MCF 10A (cell line): Measurements from ENCODE around the gene PTMS. TPM values are rescaled to one million over a fixed set of nuclear protein-coding genes. Genes with fewer than 3 reads are reported as not detected.

Source experiments
- BruUV-seq: library from RNA; stranded (reverse); fragments of 400-500 nt; replicated peaks from 2 replicates; lab custom pipeline; 2021; lab: Mats Ljungman, UMichigan
- CTCF ChIA-PET: fragments of 300-600 bp; sonication (Branson Sonifier 250); formaldehyde crosslinking; extraction: SDS; loops from one replicate; lab custom pipeline; 2021; ENCODE audit warnings: antibody characterized with exemption, inconsistent platforms; lab: Yijun Ruan, JAX
- POLR2A ChIA-PET: fragments of 300-600, 350-650 bp; sonication (Branson Sonifier 250); formaldehyde crosslinking; extraction: SDS; loops from one replicate; lab custom pipeline; 2020; ENCODE audit warnings: antibody characterized with exemption, inconsistent platforms; lab: Yijun Ruan, JAX
- DNase-seq: peaks from one replicate; pipeline ENCODE4 v3.0.0-alpha.2; 2018; ENCODE audit not compliant: unreplicated experiment
- H3K27ac Mint-ChIP-seq: one replicate; pipeline ENCODE4 v1.8.0; 2022; ENCODE audit warnings: mild to moderate bottlenecking, low read depth, mixed read lengths; ENCODE audit not compliant: unreplicated experiment
- H3K27me3 Mint-ChIP-seq: one replicate; pipeline ENCODE4 v1.8.0; 2022; ENCODE audit warnings: mixed read lengths; ENCODE audit not compliant: insufficient read depth, unreplicated experiment
- H3K36me3 Mint-ChIP-seq: one replicate; pipeline ENCODE4 v1.8.0; 2022; ENCODE audit warnings: mild to moderate bottlenecking, moderate library complexity, mixed read lengths; ENCODE audit not compliant: insufficient read depth, unreplicated experiment
- H3K4me1 Mint-ChIP-seq: one replicate; pipeline ENCODE4 v1.8.0; 2022; ENCODE audit warnings: mixed read lengths; ENCODE audit not compliant: insufficient read depth, unreplicated experiment
- H3K4me3 Mint-ChIP-seq: one replicate; pipeline ENCODE4 v1.8.0; 2022; ENCODE audit warnings: mild to moderate bottlenecking, moderate library complexity, mixed read lengths; ENCODE audit not compliant: unreplicated experiment
- H3K9me3 Mint-ChIP-seq: one replicate; pipeline ENCODE4 v1.8.0; 2022; ENCODE audit warnings: mixed read lengths; ENCODE audit not compliant: unreplicated experiment
- CTCF ChIP-seq: fragments of 200-600 bp; IDR thresholded peaks from one replicate; pipeline ENCODE4 v1.8.0; 2022; ENCODE audit warnings: antibody characterized with exemption, mild to moderate bottlenecking; ENCODE audit not compliant: unreplicated experiment
- intact Hi-C: fragments of 100-400 bp; cut with micrococcal nuclease; formaldehyde crosslinking; loops from 2 replicates; pipeline ENCODE4 v1.14.1; 2022
- total RNA-seq: library from RNA; stranded (reverse); gene quantifications from 2 replicates; pipeline ENCODE4 v1.2.3, GENCODE V29; 2022

The PTMS gene
- total RNA-seq, 1 experiment from 2014 or later: 284 TPM

- H3K27me3 Mint-ChIP-seq: no peaks in the 10 kb centered on the region
- H3K36me3 Mint-ChIP-seq: peaks cover 15% of the 10 kb centered on the region
- ChIA-PET CTCF (interaction anchor here (0.9 to 7.8 kb wide), 3 partner anchors 8 to 17 kb away, joined by 3 to 174 read pairs (median 9); partner anchors contain the start of gene MLF2), POLR2A (interaction anchor here (0.5 to 1.7 kb wide), 3 partner anchors 17 to 81 kb away, joined by 4 to 13 read pairs (median 5); partner anchors contain the start of genes CDCA3 and MLF2)
- no TSS peak for BruUV-seq
- intact Hi-C loops: no loop called here
- DNase-seq: no peak
- no peak overlapping the region for H3K4me3 Mint-ChIP-seq
- H3K27ac Mint-ChIP-seq: peak overlapping the region; percentile 88
- H3K4me1 Mint-ChIP-seq: peaks cover 44% of the 10 kb centered on the region
- TF ChIP-seq CTCF: no peak
- no peaks in the 10 kb centered on the region for H3K9me3 Mint-ChIP-seq
Measured at GRCh38 chr12:6770600-6770999, 4.4 kb downstream of the PTMS start.

- H3K27me3 Mint-ChIP-seq: no peaks in the 10 kb centered on the region
- BruUV-seq: no TSS peak
Measured at GRCh38 chr12:6771091-6771495, 4.9 kb downstream of the PTMS start.

DNA sequence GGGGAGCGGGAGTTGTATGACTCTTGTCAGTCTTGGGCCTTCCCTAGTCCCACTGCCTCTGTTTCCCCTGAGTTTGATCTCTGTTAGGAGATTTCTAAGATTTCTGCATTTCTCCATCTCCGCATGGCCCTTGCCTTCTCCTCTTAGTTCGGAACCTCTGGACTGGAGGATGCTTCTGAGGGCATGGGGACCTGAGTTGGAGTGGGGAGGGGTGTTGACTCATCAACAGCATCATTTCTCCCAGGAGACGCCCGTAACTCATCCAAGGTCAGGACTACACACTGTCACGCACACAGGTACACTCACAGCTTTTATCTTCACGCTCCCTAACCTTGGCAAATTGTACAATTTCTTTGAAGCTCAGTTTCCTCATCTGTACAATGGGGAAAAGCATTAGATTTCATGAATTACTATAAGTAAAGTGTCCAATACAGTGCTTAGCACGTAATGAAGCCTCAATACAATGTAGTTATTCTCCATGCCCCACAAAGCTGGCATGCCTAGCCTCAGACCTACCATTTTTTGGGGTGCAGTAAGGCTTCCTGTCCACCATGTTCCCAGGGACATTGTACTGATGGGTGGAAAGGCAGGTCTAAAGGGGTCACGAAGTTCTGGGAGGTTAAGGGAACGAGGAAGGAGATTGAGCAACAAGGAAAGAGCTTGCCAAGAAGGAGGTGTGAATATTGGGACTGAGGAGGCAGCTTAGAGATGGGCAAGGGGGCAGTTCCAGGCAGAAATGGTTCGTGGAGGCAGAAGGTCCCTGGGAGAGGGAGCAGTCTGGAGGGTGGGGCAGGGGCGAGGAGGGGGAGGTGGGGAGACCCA, 5.6 kb downstream of the PTMS start:
- no TSS peak for BruUV-seq
- H3K4me1 Mint-ChIP-seq: peaks cover 43% of the 10 kb centered on the region
- TF ChIP-seq CTCF: no peak
- ChIA-PET POLR2A (interaction anchor here (1.0 to 1.7 kb wide), 2 partner anchors 18 to 79 kb away, joined by 5 to 13 read pairs; partner anchors contain the start of genes CDCA3 and MLF2), CTCF (interaction anchor here (0.6 to 7.8 kb wide), 5 partner anchors 9 to 53 kb away, joined by 3 to 174 read pairs (median 4); partner anchors contain the start of gene MLF2)
- no peak overlapping the region for H3K4me3 Mint-ChIP-seq
- H3K9me3 Mint-ChIP-seq: no peaks in the 10 kb centered on the region
- no peaks in the 10 kb centered on the region for H3K27me3 Mint-ChIP-seq
- intact Hi-C loops: no loop called here
- H3K27ac Mint-ChIP-seq: no peak overlapping the region
- H3K36me3 Mint-ChIP-seq: peaks cover 15% of the 10 kb centered on the region
- DNase-seq: peak; percentile 53

More at GRCh38 chr12:6771091-6771495, 4.9 kb downstream of the PTMS start:
- peak overlapping the region; percentile 88 for H3K27ac Mint-ChIP-seq
- intact Hi-C loops: no loop called here
- peak; percentile 11 for DNase-seq
- ChIA-PET CTCF (interaction anchor here (0.9 to 7.8 kb wide), 3 partner anchors 9 to 17 kb away, joined by 3 to 174 read pairs (median 9); partner anchors contain the start of gene MLF2), POLR2A (interaction anchor here (0.5 to 1.7 kb wide), 3 partner anchors 17 to 80 kb away, joined by 4 to 13 read pairs (median 5); partner anchors contain the start of genes CDCA3 and MLF2)
- no peaks in the 10 kb centered on the region for H3K9me3 Mint-ChIP-seq
- peaks cover 43% of the 10 kb centered on the region for H3K4me1 Mint-ChIP-seq
- H3K36me3 Mint-ChIP-seq: peaks cover 15% of the 10 kb centered on the region
- H3K4me3 Mint-ChIP-seq: no peak overlapping the region
- no peak for TF ChIP-seq CTCF

DNA sequence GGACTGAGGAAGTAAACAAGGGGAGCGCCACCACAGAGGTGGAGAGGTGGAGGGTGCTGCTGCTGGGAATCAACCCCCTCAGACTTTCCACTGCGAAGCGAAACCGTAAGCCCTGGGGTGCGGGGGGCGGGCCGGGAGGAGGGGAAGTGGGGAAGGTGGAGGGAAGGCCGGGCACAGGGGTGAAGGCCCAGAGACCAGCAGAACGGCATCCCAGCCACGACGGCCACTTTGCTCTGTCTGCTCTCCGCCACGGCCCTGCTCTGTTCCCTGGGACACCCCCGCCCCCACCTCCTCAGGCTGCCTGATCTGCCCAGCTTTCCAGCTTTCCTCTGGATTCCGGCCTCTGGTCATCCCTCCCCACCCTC, 6.2 kb downstream of the PTMS start, which contains the start of gene LAG3:
TSS of gene LAG3 (plus strand) at position 190 of the 365 bp plus-strand sequence. CDS start 333 bp downstream, outside the sequence.
- ChIA-PET CTCF (interaction anchor here (0.6 to 7.8 kb wide), 3 partner anchors 12 to 53 kb away, joined by 3 to 174 read pairs (median 4); partner anchors contain the start of gene MLF2), POLR2A (interaction anchor here (1.7 kb wide), 1 partner anchor 19 kb away, joined by 13 read pairs; the partner anchor contains the start of gene MLF2)
- no peak for TF ChIP-seq CTCF
- Mint-ChIP-seq H3K4me1 (peaks cover 43% of the 10 kb centered on the region), H3K36me3 (peaks cover 15% of the 10 kb centered on the region), H3K9me3 (no peaks in the 10 kb centered on the region), H3K27me3 (no peaks in the 10 kb centered on the region), H3K27ac (no peak within 1 kb of the TSS), H3K4me3 (no peak within 1 kb of the TSS)
- BruUV-seq: no TSS peak
- no peak for DNase-seq
- intact Hi-C loops: no loop called here
